HFF-Myc (cell line): ENCODE results near the gene GAS6.
A peak's percentile ranks its signal among the peaks of the same experiment; 100 is the strongest.

Source experiments
- DNase-seq: peaks from one replicate; pipeline ENCODE4 v3.0.0-alpha.2; 2011; ENCODE audit warnings: low read depth; ENCODE audit errors: extremely low read depth
- H3K4me3 ChIP-seq: replicated peaks from 2 replicates; pipeline ENCODE4 v1.5.1; 2011; ENCODE audit warnings: low read depth, mild to moderate bottlenecking, control low read depth, low read length
- TF ChIP-seq, protein P1 (sequence below): IDR thresholded peaks from 2 replicates; pipeline ENCODE4 v1.5.1; 2012; ENCODE audit warnings: mild to moderate bottlenecking, low read depth, low read length, control low read depth; ENCODE audit errors: missing control alignments

The GAS6 gene

DNA sequence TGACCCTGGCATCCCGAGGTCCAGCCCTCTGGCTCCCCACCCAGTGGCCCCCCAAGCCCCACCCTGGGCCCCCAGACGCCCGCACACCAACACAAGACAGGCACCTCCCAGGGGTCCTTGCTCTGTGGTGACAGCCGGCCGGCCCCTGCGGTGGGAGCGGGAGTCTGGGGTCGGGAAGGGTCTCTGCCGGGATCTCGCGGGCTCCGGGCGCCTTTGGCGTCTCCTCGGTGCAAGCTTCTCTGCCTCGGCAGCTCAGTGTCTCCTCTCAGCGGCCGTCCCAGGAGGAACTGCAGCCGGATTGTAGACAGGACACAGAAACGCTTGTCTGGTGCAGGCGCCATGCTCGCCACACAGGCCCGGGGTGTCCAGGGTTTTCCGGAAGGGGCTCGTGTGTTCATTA is 61.1 kb downstream of the GAS6 start:
- TF ChIP-seq, protein P1, sequence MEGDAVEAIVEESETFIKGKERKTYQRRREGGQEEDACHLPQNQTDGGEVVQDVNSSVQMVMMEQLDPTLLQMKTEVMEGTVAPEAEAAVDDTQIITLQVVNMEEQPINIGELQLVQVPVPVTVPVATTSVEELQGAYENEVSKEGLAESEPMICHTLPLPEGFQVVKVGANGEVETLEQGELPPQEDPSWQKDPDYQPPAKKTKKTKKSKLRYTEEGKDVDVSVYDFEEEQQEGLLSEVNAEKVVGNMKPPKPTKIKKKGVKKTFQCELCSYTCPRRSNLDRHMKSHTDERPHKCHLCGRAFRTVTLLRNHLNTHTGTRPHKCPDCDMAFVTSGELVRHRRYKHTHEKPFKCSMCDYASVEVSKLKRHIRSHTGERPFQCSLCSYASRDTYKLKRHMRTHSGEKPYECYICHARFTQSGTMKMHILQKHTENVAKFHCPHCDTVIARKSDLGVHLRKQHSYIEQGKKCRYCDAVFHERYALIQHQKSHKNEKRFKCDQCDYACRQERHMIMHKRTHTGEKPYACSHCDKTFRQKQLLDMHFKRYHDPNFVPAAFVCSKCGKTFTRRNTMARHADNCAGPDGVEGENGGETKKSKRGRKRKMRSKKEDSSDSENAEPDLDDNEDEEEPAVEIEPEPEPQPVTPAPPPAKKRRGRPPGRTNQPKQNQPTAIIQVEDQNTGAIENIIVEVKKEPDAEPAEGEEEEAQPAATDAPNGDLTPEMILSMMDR, result no peak
- DNase-seq, result no peak

DNA sequence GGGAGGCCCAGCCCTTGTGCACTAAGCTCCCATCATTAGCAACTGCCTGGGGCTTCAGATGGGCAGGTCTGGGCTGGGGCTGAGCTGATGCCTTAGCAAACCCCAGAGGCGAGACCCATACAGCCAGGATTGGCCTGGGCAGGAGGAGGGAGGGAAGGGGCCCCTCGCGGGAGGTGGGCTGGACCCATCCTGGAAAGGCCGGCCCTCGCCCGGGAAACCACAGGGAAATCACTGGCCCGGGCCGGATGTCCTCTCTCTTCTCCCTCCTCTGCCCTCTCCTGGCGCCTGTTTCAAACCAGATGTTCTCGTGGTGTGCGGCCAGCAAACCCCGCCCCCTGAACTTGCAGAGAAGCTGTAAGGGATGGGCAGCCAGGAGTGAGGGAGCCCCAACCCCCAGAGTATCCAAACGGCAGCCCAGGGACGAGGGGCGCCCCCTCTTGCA is 61.8 kb downstream of the GAS6 start:
- peak; percentile 57 for DNase-seq
- TF ChIP-seq, protein P1, result no peak
- H3K4me3 ChIP-seq, result no peak overlapping the region

More for the DNA sequence above, 61.1 kb downstream of the GAS6 start:
- H3K4me3 ChIP-seq, result no peak overlapping the region

DNA sequence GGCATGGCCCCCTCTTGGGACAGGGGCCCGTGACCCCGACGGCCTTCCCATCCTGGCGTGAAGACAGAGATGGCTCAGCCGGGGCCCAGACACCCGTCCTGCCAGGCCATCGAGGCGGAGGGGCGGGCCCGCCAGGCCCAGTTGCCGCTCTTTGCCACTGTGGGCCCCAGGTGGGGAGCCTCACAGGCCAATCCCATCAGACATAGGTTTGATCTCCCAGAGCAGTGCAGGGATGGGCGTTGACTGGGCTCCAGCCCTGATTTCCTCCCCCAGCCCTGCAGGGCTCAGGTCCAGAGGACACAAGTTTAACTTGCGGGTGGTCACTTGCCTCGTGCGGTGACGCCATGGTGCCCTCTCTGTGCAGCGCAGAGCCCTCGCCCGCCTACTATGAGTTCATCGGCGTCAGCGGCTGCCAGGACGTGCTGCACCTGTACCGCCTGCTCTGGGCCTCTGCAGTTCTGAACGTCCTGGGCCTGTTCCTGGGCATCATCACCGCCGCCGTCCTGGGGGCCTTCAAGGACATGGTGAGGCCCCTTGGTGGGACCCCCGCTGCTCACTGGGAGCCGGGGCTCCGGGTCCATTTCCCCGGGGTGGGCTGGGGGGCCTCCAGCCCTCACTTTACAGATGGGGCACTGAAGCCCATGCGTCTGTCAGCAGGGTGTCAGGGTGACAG is 62.5 kb downstream of the GAS6 start:
- no peak overlapping the region for H3K4me3 ChIP-seq
- TF ChIP-seq, protein P1, result no peak
- no peak for DNase-seq

DNA sequence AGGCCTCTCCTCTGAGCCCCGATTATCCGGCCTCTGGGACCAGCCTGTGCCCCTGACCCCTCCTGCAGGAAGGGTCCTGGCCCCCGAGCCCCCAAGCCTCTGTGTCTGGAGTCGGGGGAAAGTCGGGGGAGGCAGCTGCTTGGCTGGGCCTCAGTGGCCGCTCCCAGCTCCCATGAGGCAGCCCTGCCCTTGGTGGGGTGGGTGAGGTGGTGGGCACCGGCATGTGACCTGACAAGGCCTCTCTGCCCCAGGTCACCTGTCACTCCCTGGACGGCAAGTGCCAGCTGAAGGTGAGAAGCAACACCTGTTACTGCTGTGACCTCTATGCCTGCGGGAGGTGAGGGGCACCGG is 63.3 kb downstream of the GAS6 start:
- DNase-seq, result no peak
- H3K4me3 ChIP-seq, result no peak overlapping the region
- TF ChIP-seq, protein P1, result no peak

DNA sequence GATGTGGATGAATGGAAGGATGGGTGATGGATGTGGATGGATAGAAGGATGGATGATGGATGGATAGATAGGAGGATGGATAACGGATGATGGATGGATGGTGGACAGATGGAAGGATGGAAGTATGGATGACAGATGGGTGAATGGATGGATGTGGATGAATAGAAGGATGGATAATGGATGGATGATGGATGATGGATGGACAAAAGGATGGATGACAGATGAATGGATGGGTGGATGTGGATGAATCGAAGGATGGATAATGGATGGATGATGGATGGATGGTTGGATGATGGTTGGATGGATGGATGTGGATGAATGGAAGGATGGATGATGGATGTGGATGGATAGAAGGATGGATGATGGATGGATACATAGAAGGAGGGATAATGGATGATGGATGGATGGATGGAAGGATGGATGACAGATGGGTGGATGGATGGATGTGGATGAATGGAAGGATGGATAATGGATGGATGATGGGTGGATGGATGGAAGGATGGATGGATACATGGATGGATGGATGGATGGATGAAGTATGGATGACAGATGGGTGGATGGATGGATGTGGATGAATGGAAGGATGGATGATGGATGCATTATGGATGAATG is 65.6 kb downstream of the GAS6 start:
- no peak for DNase-seq
- no peak overlapping the region for H3K4me3 ChIP-seq
- TF ChIP-seq, protein P1, result no peak

DNA sequence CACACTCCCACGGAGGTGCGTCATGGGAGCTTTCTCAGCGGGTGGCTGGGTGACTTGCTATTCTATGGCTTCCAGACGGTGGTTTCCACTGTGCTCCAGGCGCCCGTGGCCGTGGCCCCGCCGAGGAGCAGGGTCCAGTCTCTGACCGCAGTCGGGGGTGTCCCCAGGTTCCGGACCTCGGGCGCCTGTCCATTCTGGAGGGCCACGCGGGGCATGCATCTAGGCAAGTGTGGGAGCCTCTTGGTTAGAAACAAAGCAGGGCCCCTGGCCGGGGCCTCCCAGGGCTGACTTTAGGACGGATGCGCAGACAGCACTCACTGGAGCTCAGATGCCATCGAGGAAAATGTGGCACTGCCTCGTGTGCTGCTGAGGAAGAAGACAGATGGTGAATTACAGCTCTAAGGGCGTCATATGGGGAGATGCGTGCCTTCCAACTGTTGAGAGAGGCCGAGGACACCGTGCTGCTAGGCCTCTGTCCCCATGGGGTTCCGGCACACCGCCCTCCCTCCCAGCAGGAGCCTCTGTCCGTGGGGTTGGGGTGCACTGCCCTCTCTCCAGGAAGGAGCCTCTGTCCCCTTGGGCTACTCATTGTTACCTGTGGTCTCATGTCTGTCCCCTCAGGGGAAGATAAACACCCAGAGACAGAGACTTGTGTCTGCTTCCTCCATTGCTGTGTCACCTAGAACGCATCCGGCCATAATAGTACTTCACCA is 66.8 kb downstream of the GAS6 start:
- no peak overlapping the region for H3K4me3 ChIP-seq
- TF ChIP-seq, protein P1, result no peak
- DNase-seq, result no peak
